Measurements from ENCODE around the gene DACT2.

Gene DACT2

GRCh38 chr6:168280020-168280898 lies 39.3 kb downstream of the DACT2 start:
- H3K79me2 ChIP-seq (ENCODE audit: control insufficient read depth, insufficient read depth, low read length) = no peaks in the 10 kb centered on the region
- WGBS (ENCODE audit: extremely low coverage, insufficient coverage, low lambda C conversion rate) = no CpG with 5 or more reads among the region's 21 CpGs
- no peak overlapping the region for H3K18ac ChIP-seq (ENCODE audit: low read length)
- no peak overlapping the region for H3K27ac ChIP-seq (ENCODE audit: low read depth, low read length)
- no peak for DNase-seq
- H3K56ac ChIP-seq (ENCODE audit: low read length) = no peak overlapping the region
- no peak overlapping the region for H3K4ac ChIP-seq (ENCODE audit: low read depth, low read length)
- H3K4me1 ChIP-seq (ENCODE audit: control insufficient read depth, low read depth, low read length) = no peaks in the 10 kb centered on the region
- H3K4me2 ChIP-seq (ENCODE audit: low read length) = no peak overlapping the region
- no peak overlapping the region for H2BK120ac ChIP-seq (ENCODE audit: low read depth, low read length)
- no peak overlapping the region for H2BK5ac ChIP-seq (ENCODE audit: low read length)
- H4K5ac ChIP-seq (ENCODE audit: low read length) = no peak overlapping the region
- H2BK15ac ChIP-seq (replicated peaks; ENCODE audit: low read depth) = no peak overlapping the region
- no peaks in the 10 kb centered on the region for H3K27me3 ChIP-seq (ENCODE audit: insufficient read depth, low read length, poor library complexity)
- H3K36me3 ChIP-seq (ENCODE audit: control insufficient read depth, insufficient read depth, low read length) = no peaks in the 10 kb centered on the region
- H3K23ac ChIP-seq (ENCODE audit: low read length) = no peak overlapping the region
- H3K9ac ChIP-seq (ENCODE audit: low read length) = no peak overlapping the region
- H3K4me3 ChIP-seq (ENCODE audit: low read length) = no peak overlapping the region
- H4K8ac ChIP-seq (ENCODE audit: low read depth, low read length) = no peak overlapping the region
- H3K79me1 ChIP-seq (ENCODE audit: low read length) = no peaks in the 10 kb centered on the region
- H2AK5ac ChIP-seq (ENCODE audit: low read length) = no peak overlapping the region

- no peak for DNase-seq
- Histone ChIP-seq H3K4ac (ENCODE audit: low read depth, low read length) (no peak overlapping the region), H3K56ac (ENCODE audit: low read length) (no peak overlapping the region), H3K79me2 (ENCODE audit: control insufficient read depth, insufficient read depth, low read length) (no peaks in the 10 kb centered on the region), H3K4me3 (ENCODE audit: low read length) (no peak overlapping the region), H3K27me3 (ENCODE audit: insufficient read depth, low read length, poor library complexity) (no peaks in the 10 kb centered on the region), H2BK5ac (ENCODE audit: low read length) (no peak overlapping the region), H3K9ac (ENCODE audit: low read length) (no peak overlapping the region), H3K4me1 (ENCODE audit: control insufficient read depth, low read depth, low read length) (no peaks in the 10 kb centered on the region), H3K79me1 (ENCODE audit: low read length) (no peaks in the 10 kb centered on the region), H3K23ac (ENCODE audit: low read length) (no peak overlapping the region), H2BK15ac (replicated peaks; ENCODE audit: low read depth) (no peak overlapping the region), H4K8ac (ENCODE audit: low read depth, low read length) (no peak overlapping the region), H3K36me3 (ENCODE audit: control insufficient read depth, insufficient read depth, low read length) (no peaks in the 10 kb centered on the region), H4K5ac (ENCODE audit: low read length) (no peak overlapping the region), H2AK5ac (ENCODE audit: low read length) (no peak overlapping the region), H3K4me2 (ENCODE audit: low read length) (no peak overlapping the region), H3K27ac (ENCODE audit: low read depth, low read length) (no peak overlapping the region), H2BK120ac (ENCODE audit: low read depth, low read length) (no peak overlapping the region), H3K18ac (ENCODE audit: low read length) (no peak overlapping the region)
- no CpG with 5 or more reads among the region's 21 CpGs for WGBS (ENCODE audit: extremely low coverage, insufficient coverage, low lambda C conversion rate)
Observed at GRCh38 chr6:168279403-168279935, 40.1 kb downstream of the DACT2 start.

- Histone ChIP-seq H3K18ac (ENCODE audit: low read length) (no peak overlapping the region), H3K79me2 (ENCODE audit: control insufficient read depth, insufficient read depth, low read length) (no peaks in the 10 kb centered on the region), H3K27me3 (ENCODE audit: insufficient read depth, low read length, poor library complexity) (no peaks in the 10 kb centered on the region), H4K5ac (ENCODE audit: low read length) (no peak overlapping the region), H3K4me2 (ENCODE audit: low read length) (no peak overlapping the region), H4K8ac (ENCODE audit: low read depth, low read length) (no peak overlapping the region), H3K27ac (ENCODE audit: low read depth, low read length) (no peak overlapping the region), H2BK5ac (ENCODE audit: low read length) (no peak overlapping the region), H2BK15ac (replicated peaks; ENCODE audit: low read depth) (no peak overlapping the region), H3K4me3 (ENCODE audit: low read length) (no peak overlapping the region), H3K9ac (ENCODE audit: low read length) (no peak overlapping the region), H3K4me1 (ENCODE audit: control insufficient read depth, low read depth, low read length) (peaks cover 2% of the 10 kb centered on the region), H3K79me1 (ENCODE audit: low read length) (no peaks in the 10 kb centered on the region), H3K23ac (ENCODE audit: low read length) (no peak overlapping the region), H2BK120ac (ENCODE audit: low read depth, low read length) (no peak overlapping the region), H3K36me3 (ENCODE audit: control insufficient read depth, insufficient read depth, low read length) (no peaks in the 10 kb centered on the region), H2AK5ac (ENCODE audit: low read length) (no peak overlapping the region), H3K56ac (ENCODE audit: low read length) (no peak overlapping the region), H3K4ac (ENCODE audit: low read depth, low read length) (no peak overlapping the region)
- DNase-seq = no peak
- WGBS (ENCODE audit: extremely low coverage, insufficient coverage, low lambda C conversion rate) = no CpG with 5 or more reads among the region's 15 CpGs
Observed at GRCh38 chr6:168278904-168279303, 40.7 kb downstream of the DACT2 start.

DNA sequence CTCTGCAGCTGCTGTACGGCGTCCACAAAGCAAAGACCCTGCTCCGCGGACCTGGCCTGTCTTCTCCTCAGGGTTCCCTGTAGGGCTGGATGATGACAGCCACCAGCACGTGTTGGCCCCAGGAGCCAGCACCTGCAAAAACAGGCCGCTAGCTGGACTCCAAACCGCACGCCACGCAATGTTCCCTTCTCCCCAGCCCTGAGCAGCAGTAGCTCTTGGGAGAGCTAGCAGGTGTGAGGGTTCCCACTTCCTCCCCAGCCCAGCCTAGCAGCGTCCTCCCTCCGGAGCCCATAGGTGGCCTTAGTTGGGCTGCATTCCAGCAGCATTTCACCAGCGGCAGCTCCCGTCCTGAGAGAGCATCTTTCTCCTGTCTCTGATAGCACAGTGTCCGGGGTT lies 42.3 kb downstream of the DACT2 start:
- no peaks in the 10 kb centered on the region for H3K27me3 ChIP-seq (ENCODE audit: insufficient read depth, low read length, poor library complexity)
- no peak overlapping the region for H2BK15ac ChIP-seq (replicated peaks; ENCODE audit: low read depth)

DNA sequence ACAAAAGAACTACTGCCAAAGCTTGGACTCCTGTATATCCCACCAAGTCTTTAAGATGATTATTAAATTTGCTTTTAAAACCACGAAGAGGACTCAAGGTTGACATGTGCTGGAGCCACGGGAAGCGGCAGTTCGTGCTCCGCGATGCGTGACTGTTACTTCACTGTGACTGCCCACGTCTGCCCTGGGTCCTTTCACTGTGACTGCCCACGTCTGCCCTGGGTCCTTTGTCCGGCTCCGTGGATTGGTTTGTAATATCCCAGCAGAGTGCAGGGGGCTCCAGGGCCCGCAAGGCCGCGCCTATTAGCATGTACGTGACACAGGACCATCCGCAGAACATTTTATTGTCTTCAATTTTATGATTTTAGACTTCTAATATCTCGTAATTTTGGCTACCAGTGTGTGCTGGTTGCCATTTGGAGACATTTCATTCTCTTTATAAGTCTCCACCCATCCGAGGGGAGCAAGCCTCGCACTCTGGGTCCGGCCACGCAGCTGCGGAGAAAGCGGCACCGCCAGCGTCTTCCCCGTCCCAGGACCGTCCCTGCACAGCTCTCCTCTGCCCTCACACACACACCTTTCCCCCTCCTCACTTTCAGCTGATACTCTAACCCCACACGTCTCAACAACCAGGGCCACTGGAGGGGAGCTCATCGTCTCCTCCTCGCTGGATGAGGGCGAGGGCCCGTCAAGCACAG lies 42.9 kb downstream of the DACT2 start:
- Histone ChIP-seq H3K4ac (ENCODE audit: low read depth, low read length) (no peak overlapping the region), H3K27me3 (ENCODE audit: insufficient read depth, low read length, poor library complexity) (no peaks in the 10 kb centered on the region), H4K8ac (ENCODE audit: low read depth, low read length) (no peak overlapping the region), H3K18ac (ENCODE audit: low read length) (no peak overlapping the region), H3K36me3 (ENCODE audit: control insufficient read depth, insufficient read depth, low read length) (no peaks in the 10 kb centered on the region), H2AK5ac (ENCODE audit: low read length) (no peak overlapping the region), H2BK5ac (ENCODE audit: low read length) (no peak overlapping the region), H3K9ac (ENCODE audit: low read length) (no peak overlapping the region), H3K4me1 (ENCODE audit: control insufficient read depth, low read depth, low read length) (peaks cover 11% of the 10 kb centered on the region), H3K79me1 (ENCODE audit: low read length) (no peaks in the 10 kb centered on the region), H3K56ac (ENCODE audit: low read length) (no peak overlapping the region), H3K27ac (ENCODE audit: low read depth, low read length) (no peak overlapping the region), H3K23ac (ENCODE audit: low read length) (no peak overlapping the region), H3K79me2 (ENCODE audit: control insufficient read depth, insufficient read depth, low read length) (no peaks in the 10 kb centered on the region), H2BK15ac (replicated peaks; ENCODE audit: low read depth) (no peak overlapping the region), H3K4me3 (ENCODE audit: low read length) (no peak overlapping the region), H4K5ac (ENCODE audit: low read length) (no peak overlapping the region), H2BK120ac (ENCODE audit: low read depth, low read length) (no peak overlapping the region), H3K4me2 (ENCODE audit: low read length) (no peak overlapping the region)
- DNase-seq = no peak
- no CpG with 5 or more reads among the region's 32 CpGs for WGBS (ENCODE audit: extremely low coverage, insufficient coverage, low lambda C conversion rate)

More for the DNA sequence above, 42.3 kb downstream of the DACT2 start:
- H2BK5ac ChIP-seq (ENCODE audit: low read length) = no peak overlapping the region
- peaks cover 11% of the 10 kb centered on the region for H3K4me1 ChIP-seq (ENCODE audit: control insufficient read depth, low read depth, low read length)
- no peak overlapping the region for H3K23ac ChIP-seq (ENCODE audit: low read length)
- H2AK5ac ChIP-seq (ENCODE audit: low read length) = no peak overlapping the region
- WGBS (ENCODE audit: extremely low coverage, insufficient coverage, low lambda C conversion rate) = no CpG with 5 or more reads among the region's 14 CpGs
- H3K4me3 ChIP-seq (ENCODE audit: low read length) = no peak overlapping the region
- H3K79me2 ChIP-seq (ENCODE audit: control insufficient read depth, insufficient read depth, low read length) = no peaks in the 10 kb centered on the region
- no peak overlapping the region for H3K18ac ChIP-seq (ENCODE audit: low read length)
- H3K9ac ChIP-seq (ENCODE audit: low read length) = no peak overlapping the region
- no peak overlapping the region for H3K27ac ChIP-seq (ENCODE audit: low read depth, low read length)
- no peaks in the 10 kb centered on the region for H3K79me1 ChIP-seq (ENCODE audit: low read length)
- no peak for DNase-seq
- no peak overlapping the region for H4K5ac ChIP-seq (ENCODE audit: low read length)
- H4K8ac ChIP-seq (ENCODE audit: low read depth, low read length) = no peak overlapping the region
- no peak overlapping the region for H3K4me2 ChIP-seq (ENCODE audit: low read length)
- no peak overlapping the region for H2BK120ac ChIP-seq (ENCODE audit: low read depth, low read length)
- no peaks in the 10 kb centered on the region for H3K36me3 ChIP-seq (ENCODE audit: control insufficient read depth, insufficient read depth, low read length)
- no peak overlapping the region for H3K56ac ChIP-seq (ENCODE audit: low read length)
- no peak overlapping the region for H3K4ac ChIP-seq (ENCODE audit: low read depth, low read length)

All from mesendoderm (in vitro differentiated cells).